Activated T-helper 1 cell treated with anti-CD3 and anti-CD28 coated beads, Interleukin-2, amount 50 U/mL, for 16 hours (primary cell): ENCODE measurements around the gene CEACAM6.

Experiments used
- DNase-seq, 2 donors: peaks; one replicate each; pipeline ENCODE4 v3.0.0-alpha.2; 2020; ENCODE audit warnings: low read depth in 1 of 2, low spot score in 1 of 2

Gene CEACAM6

DNA sequence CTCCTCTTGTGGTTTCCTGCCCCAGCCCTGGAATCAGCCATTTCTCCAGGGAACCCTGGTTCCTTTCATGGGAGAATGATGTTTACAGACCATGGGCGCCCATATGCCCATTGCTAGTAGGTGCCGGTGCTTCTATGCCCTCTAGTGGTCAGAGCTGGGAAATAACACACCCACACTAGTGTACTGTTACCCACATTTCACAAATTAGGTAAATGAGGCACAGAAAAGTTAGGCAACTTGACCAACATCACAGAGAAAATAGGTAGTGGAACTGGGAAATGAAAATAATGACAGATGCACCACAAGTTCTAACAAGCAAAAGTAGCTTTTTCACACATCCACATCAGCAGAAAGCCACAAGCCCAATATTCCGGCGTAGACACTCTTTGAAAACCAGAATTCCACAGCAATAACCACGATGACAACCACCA lies 39.7 kb downstream of the CEACAM6 start:
- peak in 1 of 2 donors; percentile 41 for DNase-seq

DNA sequence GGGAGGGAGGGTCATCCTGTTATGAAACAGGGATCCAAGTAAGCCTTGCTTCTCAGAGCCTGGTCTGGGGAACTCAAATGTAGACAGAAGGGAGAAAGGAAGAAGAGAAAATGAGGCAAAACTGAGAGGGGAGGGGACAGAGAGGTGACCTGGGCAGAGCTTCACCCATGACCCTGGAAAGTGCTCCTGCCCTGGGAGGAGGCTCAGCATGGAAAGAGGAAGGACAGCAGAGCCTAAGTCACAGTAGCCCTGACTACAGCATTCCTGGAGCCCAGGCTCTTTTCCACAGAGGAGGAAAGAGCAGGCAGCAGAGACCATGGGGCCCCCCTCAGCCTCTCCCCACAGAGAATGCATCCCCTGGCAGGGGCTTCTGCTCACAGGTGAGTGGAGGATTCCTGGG lies 41.0 kb downstream of the CEACAM6 start, which contains the start of gene CEACAM3:
CEACAM3 (plus strand) TSS at position 226 of the 400 bp plus-strand sequence; CDS start at position 317, 91 bp downstream.
- no peak for DNase-seq

DNA sequence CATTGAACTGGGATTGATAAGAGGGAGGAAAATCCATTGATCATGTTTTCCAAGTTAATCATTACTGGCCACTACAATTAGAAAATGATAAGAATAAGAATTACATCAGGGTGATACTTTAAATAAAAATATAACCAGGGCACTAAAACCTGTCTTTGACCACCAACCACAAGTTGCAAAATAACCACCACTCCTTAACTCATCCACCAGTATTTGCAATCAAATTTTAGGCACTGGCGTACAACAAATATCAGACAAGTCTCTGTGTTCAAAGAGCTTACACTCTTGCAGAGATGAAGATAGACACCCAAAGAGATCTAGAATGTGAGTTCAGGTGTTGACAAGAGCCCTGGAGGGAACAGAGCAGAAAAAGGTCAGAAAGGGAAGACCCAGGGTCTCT lies 41.6 kb downstream of the CEACAM6 start:
- no peak for DNase-seq

DNA sequence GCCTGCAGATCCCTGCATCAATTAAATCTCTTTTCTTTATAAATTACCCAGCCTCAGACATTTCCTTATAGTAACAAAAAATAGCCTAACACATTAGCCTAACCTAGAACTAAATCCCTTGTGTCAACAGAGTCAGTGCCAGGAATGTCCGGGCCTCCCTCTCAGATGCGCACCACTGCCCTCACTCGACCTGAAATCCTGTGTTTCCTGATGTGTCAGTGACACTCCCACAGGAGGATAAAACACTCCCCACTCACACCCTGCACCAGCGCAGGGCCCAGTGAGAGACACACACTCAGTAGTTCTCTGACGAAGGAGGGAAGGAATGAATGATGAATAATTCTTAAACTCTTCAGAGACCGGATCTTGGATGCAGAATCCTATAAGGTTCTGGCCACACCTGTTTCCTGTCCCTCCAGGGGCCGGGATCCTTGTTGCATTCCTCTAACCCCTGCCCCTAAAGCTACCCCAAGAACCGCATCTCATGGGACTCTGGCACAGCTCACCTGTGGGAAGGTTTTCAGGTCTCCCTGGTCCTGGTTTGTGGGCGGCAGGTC lies 44.2 kb downstream of the CEACAM6 start:
- DNase-seq, result no peak

DNA sequence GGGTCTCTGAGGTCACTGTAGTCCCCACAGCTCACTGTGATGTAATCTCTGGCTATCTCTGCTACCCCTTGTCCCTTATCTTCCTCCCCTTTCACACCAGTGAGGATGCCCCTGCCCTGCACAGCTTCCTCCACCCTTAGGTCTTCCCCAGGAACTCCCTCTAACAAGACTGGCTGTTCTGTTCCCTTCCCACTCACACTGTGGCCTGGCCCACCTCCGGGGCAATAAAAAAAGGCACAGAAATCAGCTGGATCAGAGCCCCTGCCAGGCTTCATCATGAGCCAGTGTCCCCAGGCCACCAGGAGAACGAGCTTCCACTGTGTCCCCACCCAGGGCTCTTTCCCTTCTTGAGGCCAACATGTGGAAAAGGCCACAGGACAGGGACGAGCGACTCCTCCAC lies 45.7 kb downstream of the CEACAM6 start:
- no peak for DNase-seq

DNA sequence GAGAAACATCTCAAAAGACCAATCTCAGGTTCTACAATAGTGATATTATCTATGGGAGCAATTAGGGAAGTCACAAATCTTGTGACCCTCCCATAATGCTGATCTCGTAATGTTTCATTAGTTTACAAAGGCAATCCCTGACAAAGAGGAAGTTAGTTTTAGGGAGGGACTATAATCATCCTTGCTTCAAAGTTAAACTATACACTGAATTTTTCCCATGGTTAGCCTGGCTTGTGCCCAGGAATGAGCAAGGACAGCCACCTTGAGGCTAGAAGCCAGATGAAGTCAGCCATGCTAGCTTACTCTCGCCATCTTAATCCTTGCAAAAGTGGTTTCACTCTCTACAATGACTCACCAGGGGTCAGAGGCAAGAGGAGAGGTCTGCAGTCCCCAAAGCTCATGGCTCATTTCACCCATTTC lies 46.5 kb downstream of the CEACAM6 start:
- no peak for DNase-seq

DNA sequence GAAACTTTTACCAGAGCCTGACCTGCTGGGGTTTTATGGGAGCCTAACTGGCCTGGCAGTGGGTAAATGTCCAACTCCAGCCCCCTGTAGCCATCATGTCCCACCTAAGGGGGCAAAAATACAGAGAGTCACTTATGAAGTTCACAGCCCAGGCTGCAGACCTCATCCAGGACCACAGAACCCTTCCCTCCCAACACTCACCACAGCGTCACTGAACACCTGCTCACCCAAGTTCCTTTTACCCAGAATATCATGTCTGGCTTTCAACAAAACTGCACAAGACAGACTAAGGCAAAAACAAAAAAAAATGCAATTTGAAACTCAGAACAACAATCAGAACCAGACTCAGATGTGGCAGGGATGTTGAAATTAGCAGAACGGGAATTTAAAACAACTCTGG lies 47.4 kb downstream of the CEACAM6 start:
- DNase-seq, result no peak

DNA sequence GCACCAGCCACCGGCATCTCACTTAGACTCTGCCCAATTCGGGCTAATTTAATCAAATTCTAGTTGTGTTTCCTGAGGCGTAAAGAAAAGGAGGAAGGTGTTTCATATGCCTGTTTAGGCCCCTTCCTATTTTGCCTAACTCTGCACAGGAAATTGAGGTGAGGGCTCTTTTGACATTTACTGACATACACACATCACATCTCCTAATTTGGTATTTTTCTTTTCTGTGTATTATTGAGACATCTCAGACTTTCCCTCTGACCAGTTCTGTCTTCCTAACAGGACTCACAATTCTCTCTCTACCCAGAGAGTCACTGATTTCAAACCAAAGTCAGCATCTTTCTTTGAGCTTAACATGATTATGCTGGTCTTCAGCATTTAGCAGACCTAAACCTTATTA lies 49.0 kb downstream of the CEACAM6 start:
- DNase-seq, result no peak

DNA sequence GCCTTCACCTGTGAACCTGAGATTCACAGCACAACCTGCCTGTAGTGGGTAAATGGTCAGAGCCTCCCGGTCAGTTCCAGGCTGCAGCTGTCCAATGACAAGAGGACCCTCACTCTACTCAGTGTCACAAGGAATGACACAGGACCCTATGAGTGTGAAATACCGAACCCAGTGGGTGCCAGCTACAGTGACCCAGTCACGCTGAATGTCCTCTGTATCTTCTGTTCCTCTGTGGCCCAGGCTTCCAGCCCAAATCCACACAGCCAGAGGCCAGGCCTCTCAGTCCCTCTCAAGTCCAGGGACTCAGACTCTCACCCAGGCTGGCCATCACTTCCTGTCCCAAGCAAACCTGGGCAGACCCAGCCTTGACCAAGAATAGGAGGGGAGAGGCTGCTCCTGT lies 51.8 kb downstream of the CEACAM6 start:
- DNase-seq, result no peak

DNA sequence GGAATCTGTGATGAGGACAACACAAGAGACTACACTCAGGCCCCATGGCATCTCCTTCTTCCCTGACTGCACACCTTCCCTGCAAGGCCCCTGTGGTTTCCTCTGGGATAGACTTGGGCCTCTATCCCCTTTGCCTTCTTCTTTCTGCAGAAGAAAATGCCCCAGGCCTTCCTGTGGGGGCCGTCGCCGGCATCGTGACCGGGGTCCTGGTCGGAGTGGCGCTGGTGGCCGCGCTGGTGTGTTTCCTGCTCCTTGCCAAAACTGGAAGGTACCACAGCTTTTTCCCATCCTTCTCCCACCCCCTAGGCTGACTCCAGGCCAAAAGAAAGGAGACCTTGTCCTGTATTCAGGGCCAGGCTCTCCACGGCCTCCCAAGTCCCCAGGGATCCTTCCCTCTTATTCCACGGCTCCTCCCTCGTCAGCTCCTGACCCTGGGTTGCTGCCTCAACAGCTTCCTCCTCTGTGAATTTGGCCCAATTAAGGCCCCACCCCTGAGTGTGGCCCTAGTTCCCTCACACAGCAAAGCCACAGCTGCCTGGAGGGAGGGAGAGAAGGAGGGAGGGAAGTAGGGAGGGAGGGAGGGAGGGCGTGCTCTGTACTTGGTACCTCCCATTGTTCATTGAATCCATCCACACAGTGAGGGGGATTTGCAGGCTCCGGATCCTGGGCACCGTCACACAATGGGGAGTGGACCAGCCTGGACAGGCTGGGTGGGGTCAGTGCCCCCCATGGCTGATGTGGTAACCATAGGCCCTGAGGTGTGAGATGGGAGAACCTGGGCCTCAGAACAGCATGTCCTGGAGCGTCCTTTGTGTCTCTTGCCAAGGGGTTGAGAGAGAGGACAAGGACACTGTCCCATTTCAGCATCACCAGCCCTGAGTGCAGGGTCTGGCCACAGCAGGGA lies 53.6 kb downstream of the CEACAM6 start:
- DNase-seq, result no peak

DNA sequence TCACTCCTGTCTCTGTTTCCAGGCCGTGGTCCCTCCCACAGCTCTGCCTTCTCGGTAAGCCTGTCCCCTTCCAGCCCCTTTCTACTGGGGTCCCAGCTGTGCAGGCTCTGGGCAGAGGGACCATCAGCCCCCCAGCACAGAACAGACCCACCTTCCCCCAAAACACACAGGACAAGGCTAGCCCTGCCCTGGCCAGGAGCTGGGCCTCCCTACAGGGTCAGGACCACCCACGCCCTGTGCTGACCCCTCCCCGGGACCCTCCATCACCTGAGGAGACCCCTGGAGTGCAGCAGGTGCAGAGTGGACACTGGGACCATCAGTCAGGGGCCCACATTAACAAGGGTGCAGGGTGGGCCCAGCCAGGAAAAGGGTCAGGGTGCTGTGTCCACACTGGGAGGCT lies 55.0 kb downstream of the CEACAM6 start:
- DNase-seq, result no peak

DNA sequence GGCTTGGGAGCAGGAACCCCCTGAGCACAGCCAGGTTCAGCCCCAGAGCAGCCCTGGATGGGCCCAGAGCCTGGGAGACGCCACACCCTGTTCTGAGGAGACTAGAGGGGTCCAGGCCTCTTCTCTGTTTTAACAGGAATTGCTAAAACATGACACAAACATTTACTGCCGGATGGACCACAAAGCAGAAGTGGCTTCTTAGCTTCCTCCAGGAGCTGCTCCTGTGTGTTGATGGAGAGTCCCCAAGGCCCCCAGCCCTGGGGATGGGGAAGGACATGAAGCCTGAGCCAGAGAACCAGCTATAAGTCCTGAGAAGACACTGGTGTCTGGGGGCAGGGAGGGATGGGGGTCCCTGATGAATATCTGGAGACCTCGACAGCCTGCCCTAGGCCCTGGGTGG lies 55.7 kb downstream of the CEACAM6 start:
- DNase-seq, result no peak

DNA sequence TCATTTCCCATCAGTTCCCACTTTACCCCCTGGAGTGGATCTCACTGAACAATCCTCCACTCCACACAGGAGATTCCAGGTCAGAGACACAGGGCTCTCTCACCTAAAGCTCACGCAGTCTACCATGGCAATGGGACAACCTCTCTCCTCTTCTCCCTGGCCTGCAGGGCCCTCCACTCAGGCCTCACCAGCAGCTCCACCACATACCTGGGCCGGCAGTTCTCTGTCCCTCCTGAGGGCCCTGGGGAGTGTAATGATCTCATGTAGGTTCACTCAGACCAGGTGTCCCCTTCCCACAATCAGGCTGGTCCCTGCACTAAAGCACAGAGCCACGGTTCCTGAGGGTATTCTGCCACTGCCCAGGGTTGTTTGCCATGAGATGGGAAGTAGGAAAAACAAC lies 56.7 kb downstream of the CEACAM6 start:
- DNase-seq, result no peak

DNA sequence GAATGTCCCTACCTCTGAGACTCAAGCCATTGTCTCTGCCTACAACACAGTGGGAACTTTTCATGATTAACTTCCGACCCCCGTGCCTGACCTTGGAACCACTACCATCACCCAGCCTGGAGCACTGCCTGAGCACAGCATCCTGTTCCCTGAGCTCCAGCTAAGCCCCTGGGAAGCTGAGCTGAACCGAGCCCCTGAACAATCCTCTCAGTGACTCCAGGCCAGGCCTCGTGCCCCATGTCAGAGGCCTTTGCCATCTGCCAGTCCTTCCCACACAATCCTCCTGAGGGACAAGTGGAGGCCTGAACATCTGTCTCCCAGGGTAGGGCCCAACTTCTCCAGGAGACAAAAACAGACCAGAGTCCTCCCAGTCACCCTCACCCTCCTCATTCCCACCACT lies 58.6 kb downstream of the CEACAM6 start:
- DNase-seq, result no peak

DNA sequence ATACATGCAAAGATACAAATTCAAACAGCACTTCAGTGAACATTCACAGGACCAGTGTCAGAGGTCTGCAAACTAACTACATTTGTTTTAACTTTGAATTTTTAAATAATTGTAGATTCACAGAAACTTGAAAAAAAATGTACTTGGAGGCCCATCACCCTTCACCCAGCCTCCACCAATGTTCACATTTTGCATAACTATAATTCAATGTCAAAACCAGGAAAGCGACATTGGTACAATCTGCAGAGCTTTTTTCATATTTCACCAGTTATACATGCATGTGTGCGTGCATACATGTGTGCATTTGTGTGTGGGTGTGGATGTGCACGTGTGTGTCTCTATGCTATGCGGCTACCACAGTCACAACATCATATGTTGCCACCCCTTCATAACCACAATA lies 60.0 kb downstream of the CEACAM6 start:
- DNase-seq, result no peak

DNA sequence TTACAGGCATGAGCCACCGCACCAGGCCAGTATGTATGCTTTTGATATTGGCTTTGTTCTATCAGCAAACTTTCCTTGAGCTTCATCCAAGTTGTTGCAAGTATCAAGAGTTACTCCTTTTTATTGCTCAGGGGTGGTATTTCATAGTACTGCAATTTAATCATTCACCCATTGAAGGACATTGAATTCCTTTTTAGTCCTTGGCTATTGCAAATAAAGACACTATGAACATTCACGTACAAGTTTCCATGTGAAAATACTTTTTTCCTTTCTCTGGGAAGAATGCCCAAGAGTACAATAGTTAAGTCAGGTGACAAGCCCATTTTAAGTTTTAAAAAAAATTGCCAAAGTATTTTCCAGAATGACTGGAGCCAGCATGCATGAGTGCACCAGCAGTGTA lies 61.4 kb downstream of the CEACAM6 start:
- DNase-seq, result no peak

DNA sequence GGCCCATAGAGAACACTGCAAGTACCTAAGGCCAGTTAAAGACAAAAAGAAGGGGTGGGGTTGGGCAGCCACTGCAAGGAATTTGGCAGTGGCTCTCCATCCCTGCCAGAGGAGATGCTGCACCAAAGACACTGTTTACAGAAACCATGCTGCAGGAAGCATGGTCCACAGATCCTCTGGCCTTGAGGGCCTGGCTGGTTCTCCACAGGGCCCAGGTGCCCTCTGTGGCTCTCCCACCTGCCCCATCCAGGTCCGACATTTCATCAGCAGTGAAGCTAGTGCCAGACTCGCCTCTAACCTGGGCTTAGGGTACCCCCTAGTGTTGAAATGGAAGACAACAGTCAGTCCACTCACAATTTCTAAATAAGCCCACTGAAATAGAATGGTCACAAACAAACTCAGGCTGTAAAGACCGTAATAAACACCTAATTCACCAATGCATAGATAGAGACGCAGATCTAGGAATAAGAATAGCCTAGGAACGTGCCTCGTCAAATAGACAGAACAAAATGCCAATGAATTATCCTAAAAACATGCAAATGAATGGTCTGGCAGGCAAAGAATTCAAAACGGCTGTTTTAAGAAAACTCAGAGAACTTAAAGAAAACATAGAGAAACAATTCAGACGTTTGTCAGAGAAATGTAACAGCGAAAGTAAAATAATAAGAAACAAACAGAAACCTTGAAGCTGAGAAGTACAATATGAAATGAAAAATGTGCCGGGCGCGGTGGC lies 65.8 kb downstream of the CEACAM6 start:
- peak in 1 of 2 donors; percentile 10 for DNase-seq
